Measurements from ENCODE around the gene SRRD. TPM values are rescaled to one million over a fixed set of nuclear protein-coding genes. Genes with fewer than 3 reads are reported as not detected.
"Not testable (repeated sequence)": the region's sequence is repeated elsewhere in the genome, so short reads cannot be mapped to it uniquely, and the experiment has no call there.

Gene SRRD
- total RNA-seq, 4 donors from 2014 or later = 11.2 to 16.3 (median 14.1) TPM

GRCh38 chr22:26522592-26522991, 38.9 kb downstream of the SRRD start:
- no peak overlapping the region for H3K27ac ChIP-seq
- no peak for DNase-seq (ENCODE audit: low spot score in 2 of 2)
- H3K27me3 ChIP-seq = no peaks in the 10 kb centered on the region
- WGBS = 91% methylated on average over 4 of the region's 4 CpGs
- no peak overlapping the region for H3K4me3 ChIP-seq
- no peak for TF ChIP-seq POLR2AphosphoS5 (IDR thresholded peaks at IDR 0.05)
- no peak for TF ChIP-seq CTCF (IDR thresholded peaks at IDR 0.05)
- TF ChIP-seq POLR2A (IDR thresholded peaks at IDR 0.05) = no peak
- no peak for TF ChIP-seq EP300 (IDR thresholded peaks at IDR 0.05)
- no peaks in the 10 kb centered on the region for H3K4me1 ChIP-seq
- H3K36me3 ChIP-seq = peaks cover 33% of the 10 kb centered on the region
- H3K9me3 ChIP-seq = no peaks in the 10 kb centered on the region

- no peak for DNase-seq (ENCODE audit: low spot score in 2 of 2)
- TF ChIP-seq POLR2AphosphoS5 (IDR thresholded peaks at IDR 0.05) = no peak
- TF ChIP-seq EP300 (IDR thresholded peaks at IDR 0.05) = no peak
- TF ChIP-seq POLR2A (IDR thresholded peaks at IDR 0.05) = no peak
- no peak for TF ChIP-seq CTCF (IDR thresholded peaks at IDR 0.05)
- H3K4me1 ChIP-seq = no peaks in the 10 kb centered on the region
- H3K4me3 ChIP-seq = no peak overlapping the region
- no peaks in the 10 kb centered on the region for H3K27me3 ChIP-seq
- H3K9me3 ChIP-seq = no peaks in the 10 kb centered on the region
- 86% methylated on average over 4 of the region's 4 CpGs for WGBS
- H3K27ac ChIP-seq = no peak overlapping the region
- H3K36me3 ChIP-seq = peaks cover 47% of the 10 kb centered on the region
Measured at GRCh38 chr22:26524870-26525269, 41.2 kb downstream of the SRRD start.

- Histone ChIP-seq H3K4me1 (no peaks in the 10 kb centered on the region), H3K27me3 (no peaks in the 10 kb centered on the region), H3K4me3 (no peak overlapping the region), H3K9me3 (no peaks in the 10 kb centered on the region), H3K36me3 (peaks cover 59% of the 10 kb centered on the region), H3K27ac (no peak overlapping the region)
- 80% methylated on average over 7 of the region's 7 CpGs for WGBS
- TF ChIP-seq POLR2A (IDR thresholded peaks at IDR 0.05) = no peak
- TF ChIP-seq CTCF (IDR thresholded peaks at IDR 0.05) = no peak
- no peak for TF ChIP-seq EP300 (IDR thresholded peaks at IDR 0.05)
- TF ChIP-seq POLR2AphosphoS5 (IDR thresholded peaks at IDR 0.05) = no peak
- no peak for DNase-seq (ENCODE audit: low spot score in 2 of 2)
Measured at GRCh38 chr22:26525946-26526564, 42.4 kb downstream of the SRRD start.

- Histone ChIP-seq H3K27me3 (no peaks in the 10 kb centered on the region), H3K4me1 (no peaks in the 10 kb centered on the region), H3K4me3 (no peak overlapping the region), H3K9me3 (no peaks in the 10 kb centered on the region), H3K27ac (no peak overlapping the region), H3K36me3 (peaks cover 69% of the 10 kb centered on the region)
- TF ChIP-seq EP300 (IDR thresholded peaks at IDR 0.05) (no peak), POLR2AphosphoS5 (IDR thresholded peaks at IDR 0.05) (no peak), POLR2A (IDR thresholded peaks at IDR 0.05) (no peak), CTCF (IDR thresholded peaks at IDR 0.05) (no peak)
- DNase-seq (ENCODE audit: low spot score in 2 of 2) = no peak
- 68% methylated on average over 3 of the region's 3 CpGs for WGBS
Measured at GRCh38 chr22:26527167-26527566, 43.5 kb downstream of the SRRD start.

GRCh38 chr22:26527574-26528465, 44.1 kb downstream of the SRRD start:
- no peaks in the 10 kb centered on the region for H3K9me3 ChIP-seq
- H3K36me3 ChIP-seq = peaks cover 76% of the 10 kb centered on the region
- no peaks in the 10 kb centered on the region for H3K27me3 ChIP-seq
- no peak overlapping the region for H3K27ac ChIP-seq
- DNase-seq (ENCODE audit: low spot score in 2 of 2) = no peak
- no peaks in the 10 kb centered on the region for H3K4me1 ChIP-seq
- H3K4me3 ChIP-seq = no peak overlapping the region
- TF ChIP-seq POLR2A (IDR thresholded peaks at IDR 0.05) (no peak), POLR2AphosphoS5 (IDR thresholded peaks at IDR 0.05) (no peak), EP300 (IDR thresholded peaks at IDR 0.05) (no peak), CTCF (IDR thresholded peaks at IDR 0.05) (no peak)
- 75% methylated on average over 15 of the region's 15 CpGs for WGBS

GRCh38 chr22:26528518-26528917, 44.8 kb downstream of the SRRD start:
- not testable (repeated sequence) for H3K4me3 ChIP-seq; H3K27ac ChIP-seq; H3K27me3 ChIP-seq; DNase-seq (ENCODE audit: low spot score in 2 of 2); H3K9me3 ChIP-seq; H3K4me1 ChIP-seq
- WGBS = 91% methylated on average over 9 of the region's 9 CpGs
- peaks cover 78% of the 10 kb centered on the region for H3K36me3 ChIP-seq

Data from suprapubic skin (tissue), 4 donors.